ENCODE data around the gene ANTXR2.
"Not testable (repeated sequence)": the region's sequence is repeated elsewhere in the genome, so short reads cannot be mapped to it uniquely, and the experiment has no call there.

GRCh38 chr4:80121815-80122214 is 48.8 kb upstream of the ANTXR2 start:
- TF ChIP-seq CTCF (IDR thresholded peaks at IDR 0.05; ENCODE audit: low read length); EZH2phosphoT487 (IDR thresholded peaks at IDR 0.05; ENCODE audit: low read length); EZH2 (optimal IDR thresholded peaks at IDR 0.05; ENCODE audit: low read depth, low read length): not testable (repeated sequence)

Measured in MM.1S (cell line).